Smooth muscle cell (in vitro differentiated cells): ENCODE results near the gene MSX1. TPM values are rescaled to one million over a fixed set of nuclear protein-coding genes. Genes with fewer than 3 reads are reported as not detected.

Experiments used
- DNase-seq: peaks from one replicate; lab custom pipeline; 2025; ENCODE audit not compliant: unreplicated experiment; lab: John Stamatoyannopoulos, UW
- H2AFZ ChIP-seq: fragments of 200-600 bp; sonication (generic); 2 replicates; pipeline ENCODE4 v1.6.0; 2016; ENCODE audit warnings: antibody characterized with exemption, low read depth, mild to moderate bottlenecking
- H3F3A ChIP-seq: fragments of 200-600 bp; sonication (generic); 2 replicates; pipeline ENCODE4 v1.6.0; 2017; ENCODE audit warnings: antibody characterized with exemption, low read depth
- H3K27ac ChIP-seq: fragments of 200-600 bp; sonication (generic); 2 replicates; pipeline ENCODE4 v1.5.1; 2016; ENCODE audit warnings: low read depth, mild to moderate bottlenecking
- H3K27me3 ChIP-seq: fragments of 200-600 bp; sonication (generic); 2 replicates; pipeline ENCODE4 v1.6.1; 2016; ENCODE audit warnings: low read depth, mild to moderate bottlenecking
- H3K36me3 ChIP-seq: fragments of 200-600 bp; sonication (generic); 2 replicates; pipeline ENCODE4 v1.5.1; 2016; ENCODE audit warnings: low read depth
- H3K4me1 ChIP-seq: fragments of 200-600 bp; sonication (generic); 2 replicates; pipeline ENCODE4 v1.5.1; 2016; ENCODE audit warnings: low read depth
- H3K4me2 ChIP-seq: fragments of 200-600 bp; sonication (generic); 2 replicates; pipeline ENCODE4 v1.6.0; 2016; ENCODE audit warnings: mild to moderate bottlenecking
- H3K4me3 ChIP-seq: fragments of 200-600 bp; sonication (generic); 2 replicates; pipeline ENCODE4 v1.5.1; 2016; ENCODE audit warnings: mild to moderate bottlenecking
- H3K79me2 ChIP-seq: fragments of 200-600 bp; sonication (generic); 2 replicates; pipeline ENCODE4 v1.6.0; 2016; ENCODE audit warnings: low read depth, mild to moderate bottlenecking
- H3K9ac ChIP-seq: fragments of 200-600 bp; sonication (generic); 2 replicates; pipeline ENCODE4 v1.6.0; 2016; ENCODE audit warnings: low read depth
- H3K9me3 ChIP-seq: fragments of 200-600 bp; sonication (generic); replicated peaks from 2 replicates; pipeline ENCODE4 v1.5.1; 2016; ENCODE audit warnings: low read depth
- H4K20me1 ChIP-seq: fragments of 200-600 bp; sonication (generic); 2 replicates; pipeline ENCODE4 v1.6.0; 2016; ENCODE audit warnings: low read depth
- CTCF ChIP-seq: fragments of 200-600 bp; sonication (generic); IDR thresholded peaks from 2 replicates; pipeline ENCODE4 v1.5.1; 2017; ENCODE audit warnings: borderline replicate concordance, mild to moderate bottlenecking, antibody characterized with exemption; ENCODE audit not compliant: insufficient read depth, poor library complexity, severe bottlenecking
- WGBS: methylation state at CpG from one replicate; pipeline ENCODE4 v1.1.7; 2016; ENCODE audit warnings: low lambda C conversion rate; 5-methylcytosine and 5-hydroxymethylcytosine counted together
- polyA plus RNA-seq: library from polyadenylated mRNA; unstranded; fragments of >200 nt; fragmentation: Nextera tagmentation; extraction: Ambion mirVana; gene quantifications from 2 replicates; pipeline ENCODE4 v1.2.1, GENCODE V29; 2016
- total RNA-seq: library from RNA; depleted of rRNA; stranded (reverse); fragments of >200 nt; gene quantifications from 2 replicates; pipeline ENCODE4 v1.2.3, GENCODE V29; 2014

The MSX1 gene
- total and polyA plus RNA-seq, 2 experiments from 2014 or later: 13.4 to 27.5 TPM

- Histone ChIP-seq H3K27me3 (peaks cover 28% of the 10 kb centered on the region), H4K20me1 (no peaks in the 10 kb centered on the region), H3K9me3 (no peaks in the 10 kb centered on the region), H3F3A (no peaks in the 10 kb centered on the region), H3K9ac (no peak overlapping the region), H3K79me2 (no peaks in the 10 kb centered on the region), H2AFZ (no peak overlapping the region), H3K36me3 (no peaks in the 10 kb centered on the region), H3K27ac (no peak overlapping the region), H3K4me3 (no peak overlapping the region), H3K4me1 (no peaks in the 10 kb centered on the region), H3K4me2 (no peak overlapping the region)
- no peak for DNase-seq
- WGBS: 61% methylated on average over 2 of the region's 2 CpGs
- TF ChIP-seq CTCF: no peak
Measured at GRCh38 chr4:4912155-4912554, 52.7 kb downstream of the MSX1 start.

DNA sequence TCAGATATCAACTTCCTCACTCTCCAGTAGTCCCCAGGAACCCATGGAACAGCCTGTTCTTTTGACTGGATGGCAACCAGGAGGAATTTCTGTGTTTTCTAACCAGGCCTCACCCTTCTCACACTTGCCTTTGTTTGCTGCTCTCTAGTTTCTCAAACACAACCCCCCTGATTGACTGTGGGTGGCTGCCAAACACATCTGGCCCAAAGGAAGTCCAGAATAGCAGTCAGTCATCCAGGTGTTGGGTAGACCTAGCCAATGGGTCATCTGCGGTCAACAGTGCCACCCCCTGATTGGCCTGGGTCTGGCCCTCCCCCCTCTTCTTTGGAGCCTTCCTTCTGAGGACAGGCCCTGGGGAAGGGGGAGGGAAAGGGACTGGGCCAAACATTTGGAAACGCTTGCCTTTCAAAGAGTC, 53.7 kb downstream of the MSX1 start:
- 94% methylated on average over 2 of the region's 2 CpGs for whole genome bisulfite sequencing
- Histone ChIP-seq H3K36me3 (no peaks in the 10 kb centered on the region), H3F3A (no peaks in the 10 kb centered on the region), H3K79me2 (no peaks in the 10 kb centered on the region), H4K20me1 (no peaks in the 10 kb centered on the region), H3K4me2 (no peak overlapping the region), H3K27me3 (peaks cover 18% of the 10 kb centered on the region), H3K9me3 (no peaks in the 10 kb centered on the region), H3K9ac (no peak overlapping the region), H3K4me3 (no peak overlapping the region), H3K27ac (no peak overlapping the region), H2AFZ (no peak overlapping the region), H3K4me1 (no peaks in the 10 kb centered on the region)
- no peak for DNase-seq
- TF ChIP-seq CTCF: no peak

Other genes starting within 250 kb of the MSX1 start
- 17.7 and 24.5 TPM in 2 replicates for gene CYTL1, start 159.8 kb downstream of the MSX1 start, total RNA-seq
- 14.3 and 31.0 TPM in 2 replicates for gene CYTL1, start 159.8 kb downstream of the MSX1 start, polyA plus RNA-seq
- gene STK32B, start 191.8 kb downstream of the MSX1 start, total RNA-seq: 2.2 and 3.5 TPM in 2 replicates
- gene STK32B, start 191.8 kb downstream of the MSX1 start, polyA plus RNA-seq: 1.8 and 4.0 TPM in 2 replicates